ENCODE data around the gene KCNJ1. TPM values are rescaled to one million over a fixed set of nuclear protein-coding genes. Genes with fewer than 3 reads are reported as not detected.

Gene KCNJ1
- total and polyA plus RNA-seq, 9 of the 15 experiments (the other 6 are each of a cell fraction or from before 2014, with no cell fraction given) = not detected

GRCh38 chr11:128807909-128808308 lies 59.2 kb downstream of the KCNJ1 start:
- BruUV-seq (replicated peaks) = no TSS peak
- ATAC-seq (no peak), DNase-seq (ENCODE audit: extremely low read depth in 1 of 4, low spot score in 3 of 4) (no peak), FAIRE-seq (no peak)
- CTCF ChIA-PET (ENCODE audit: low intra/inter-chr PET ratio) = no interaction called here
- no peaks in the 10 kb centered on the region for H3K36me3 ChIP-seq (ENCODE audit: control insufficient read depth, insufficient read depth, low read length)
- H3K79me2 ChIP-seq (ENCODE audit: control insufficient read depth, insufficient read depth, low read length) = no peaks in the 10 kb centered on the region
- no peak overlapping the region for H3K4me3 ChIP-seq
- H3K4me2 ChIP-seq (ENCODE audit: insufficient read depth, low read length) = no peak overlapping the region
- H3K9me1 ChIP-seq (ENCODE audit: control insufficient read depth, insufficient read depth, low read length) = no peaks in the 10 kb centered on the region
- no peak for TF ChIP-seq ZBTB1 (CRISPR knock-in tag; IDR thresholded peaks at IDR 0.05; ENCODE audit: borderline replicate concordance, low read depth)
- TF ChIP-seq PHB2 (IDR thresholded peaks at IDR 0.05; ENCODE audit: low read depth) = no peak
- no peak for TF ChIP-seq ZFPM2 (CRISPR knock-in tag; IDR thresholded peaks at IDR 0.05)
- no peak for TF ChIP-seq SNIP1 (IDR thresholded peaks at IDR 0.05; ENCODE audit: low read depth)
- TF ChIP-seq KDM4B (IDR thresholded peaks at IDR 0.05; ENCODE audit: borderline replicate concordance in 2 of 2, low read depth in 1 of 2) = no peak
- no peak for TF ChIP-seq IFI16 (CRISPR knock-in tag; IDR thresholded peaks at IDR 0.05)
- no peak for TF ChIP-seq RBM25 (IDR thresholded peaks at IDR 0.05; ENCODE audit: low read depth, low read length, severe bottlenecking)
- TF ChIP-seq BACH1 (tag; IDR thresholded peaks at IDR 0.05) = no peak
- TF ChIP-seq DNMT1 (IDR thresholded peaks at IDR 0.05) = no peak
- TF ChIP-seq STAT5A (IDR thresholded peaks at IDR 0.05; ENCODE audit: borderline replicate concordance, low read length) = no peak
- no peak for TF ChIP-seq ZNF583 (CRISPR knock-in tag; IDR thresholded peaks at IDR 0.05)
- no peak for TF ChIP-seq RREB1 (CRISPR knock-in tag; IDR thresholded peaks at IDR 0.05)
- no peak for TF ChIP-seq NFXL1 (CRISPR knock-in tag; IDR thresholded peaks at IDR 0.05)
- TF ChIP-seq ZNF140 (CRISPR knock-in tag; IDR thresholded peaks at IDR 0.05) = no peak
- no peak for TF ChIP-seq TAF1 (IDR thresholded peaks at IDR 0.05; ENCODE audit: control insufficient read depth, extremely low read depth, insufficient read depth, low read length, severe bottlenecking)
- TF ChIP-seq NCOA6 (IDR thresholded peaks at IDR 0.05) = no peak
- TF ChIP-seq ELF4 (CRISPR knock-in tag; IDR thresholded peaks at IDR 0.05) = no peak
- no peaks in the 10 kb centered on the region for H4K20me1 ChIP-seq (replicated peaks; ENCODE audit: control insufficient read depth, insufficient read depth, low read length)
- H3K9me3 ChIP-seq (replicated peaks; ENCODE audit: control insufficient read depth, insufficient read depth, low read depth, low read length) = no peaks in the 10 kb centered on the region
- H3K27ac ChIP-seq (ENCODE audit: extremely low read depth, low read depth, low read length) = no peak overlapping the region
- no peak overlapping the region for H3K9ac ChIP-seq (ENCODE audit: insufficient read depth in 1 of 2, low read depth in 2 of 2, low read length in 2 of 2)
- no peaks in the 10 kb centered on the region for H3K4me1 ChIP-seq (replicated peaks in 1 of 2; ENCODE audit: control insufficient read depth in 2 of 2, insufficient read depth in 2 of 2, low read length in 2 of 2)
- peaks cover 0 to 6% of the 10 kb centered on the region in 2 experiments; a peak in 1 of 5 replicates for H3K27me3 ChIP-seq (ENCODE audit: control insufficient read depth in 2 of 2, insufficient read depth in 2 of 2, low read length in 2 of 2)
- intact Hi-C loops (cut with micrococcal nuclease) (no loop called here), in situ Hi-C loops (cut with MboI) (no loop called here)
- POLR2A ChIA-PET = no interaction called here
- no peak overlapping the region for H2AFZ ChIP-seq (ENCODE audit: low read depth, low read length)
